Middle frontal gyrus (tissue), 1 donor: ENCODE measurements around the gene CC2D1A.
"Not testable (repeated sequence)": the region's sequence is repeated elsewhere in the genome, so short reads cannot be mapped to it uniquely, and the experiment has no call there.

Experiments used
- DNase-seq: peaks from one replicate; pipeline ENCODE4 v3.0.0-alpha.2; 2015; ENCODE audit warnings: low spot score; ENCODE audit errors: extremely low spot score

Gene CC2D1A

GRCh38 chr19:13961826-13962698 lies 56.1 kb downstream of the CC2D1A start:
- no peak for DNase-seq

- no peak for DNase-seq
Observed at GRCh38 chr19:13962699-13963602, 57.0 kb downstream of the CC2D1A start.

GRCh38 chr19:13963603-13964105 lies 57.7 kb downstream of the CC2D1A start:
- DNase-seq: no peak

- DNase-seq: no peak
Observed at GRCh38 chr19:13964776-13965175, 58.8 kb downstream of the CC2D1A start.

GRCh38 chr19:13965377-13965896 lies 59.4 kb downstream of the CC2D1A start:
- DNase-seq: no peak

GRCh38 chr19:13965926-13966683 lies 60.1 kb downstream of the CC2D1A start:
- no peak for DNase-seq

- no peak for DNase-seq
Observed at GRCh38 chr19:13966684-13967128, 60.7 kb downstream of the CC2D1A start.

GRCh38 chr19:13967206-13967605 lies 61.2 kb downstream of the CC2D1A start:
- not testable (repeated sequence) for DNase-seq

- DNase-seq: no peak
Observed at GRCh38 chr19:13968383-13968935, 62.5 kb downstream of the CC2D1A start.

- DNase-seq: no peak
Observed at GRCh38 chr19:13968999-13969398, 63.0 kb downstream of the CC2D1A start.

GRCh38 chr19:13969897-13970296 lies 63.9 kb downstream of the CC2D1A start:
- no peak for DNase-seq

- DNase-seq: not testable (repeated sequence)
Observed at GRCh38 chr19:13971868-13972267, 65.9 kb downstream of the CC2D1A start.

- no peak for DNase-seq
Observed at GRCh38 chr19:13972368-13973155, 66.6 kb downstream of the CC2D1A start.

GRCh38 chr19:13973479-13973878 lies 67.5 kb downstream of the CC2D1A start:
- DNase-seq: not testable (repeated sequence)

- DNase-seq: no peak
Observed at GRCh38 chr19:13974073-13974472, 68.1 kb downstream of the CC2D1A start.

- no peak for DNase-seq
Observed at GRCh38 chr19:13975870-13976269, 69.9 kb downstream of the CC2D1A start.

- DNase-seq: no peak
Observed at GRCh38 chr19:13976446-13976845, 70.4 kb downstream of the CC2D1A start.

GRCh38 chr19:13977803-13978202 lies 71.8 kb downstream of the CC2D1A start:
- DNase-seq: no peak

GRCh38 chr19:13978351-13979243 lies 72.6 kb downstream of the CC2D1A start:
- no peak for DNase-seq
